Adrenal gland (tissue), 12 donors: ENCODE measurements around the gene PRELID1. TPM values are rescaled to one million over a fixed set of nuclear protein-coding genes. Genes with fewer than 3 reads are reported as not detected.

ENCODE experiments used
- DNase-seq, 7 donors: peaks; one replicate each; pipeline ENCODE4 v3.0.0-alpha.2; 2019 to 2020
- H3K27ac ChIP-seq, 5 donors: fragments of 200-600 bp; sonication (generic) in 4 of 5; 1 replicate in 3 of 5; 2 replicates in 2 of 5; pipeline versions ENCODE4 v1.5.1 to v1.8.0; 2016 to 2020; ENCODE audit warnings: mild to moderate bottlenecking in 1 of 5
- H3K27me3 ChIP-seq: fragments of 200-600 bp; 2 replicates; pipeline ENCODE4 v1.8.0; 2021
- H3K36me3 ChIP-seq, 2 donors: fragments of 200-600 bp; replicated peaks in 1 of 2; 1 replicate in 1 of 2; 2 replicates in 1 of 2; pipeline versions ENCODE4 v1.5.1 to v1.8.0; 2018 to 2022
- H3K4me1 ChIP-seq, 2 donors: fragments of 200-600 bp; replicated peaks in 1 of 2; 1 replicate in 1 of 2; 2 replicates in 1 of 2; pipeline versions ENCODE4 v1.5.1 to v1.8.0; 2018 to 2021
- H3K4me3 ChIP-seq, 4 donors: fragments of 200-600 bp; sonication (generic) in 3 of 4; one replicate each; pipeline ENCODE4 v1.5.1; 2016 to 2018
- H3K9me3 ChIP-seq, 3 donors: fragments of 200-600 bp; sonication (generic) in 1 of 3; replicated peaks in 1 of 3; 1 replicate in 2 of 3; 2 replicates in 1 of 3; pipeline versions ENCODE4 v1.5.1 to v1.8.0; 2016 to 2021
- POLR2A ChIP-seq, 2 donors: fragments of 450-650 bp; IDR thresholded peaks; one replicate each; pipeline ENCODE4 v1.6.1; 2017; ENCODE audit warnings: antibody characterized with exemption in 2 of 2, mild to moderate bottlenecking in 2 of 2, moderate library complexity in 1 of 2
- WGBS, 4 donors: extraction: QIAGEN DNeasy Blood & Tissue Kit in 2 of 4; methylation state at CpG; one replicate each; pipeline versions ENCODE4 v1.1.5 to v1.1.7; 2013 to 2017; 5-methylcytosine and 5-hydroxymethylcytosine counted together
- intact Hi-C, 2 donors: fragments of 100-400 bp; cut with DNase I; formaldehyde crosslinking; loops; one replicate each; pipeline versions ENCODE4 v1.14.1 to v1.15.0; 2022 to 2023
- polyA plus RNA-seq, 3 donors: library from polyadenylated mRNA; stranded (reverse); fragments of 200-250 nt in 2 of 3; fragments of 350-450 nt in 1 of 3; fragmentation: Illumina TruSeq in 1 of 3; extraction: RNeasy Lipid Tissue Mini Kit (QIAGEN cat#74804) in 1 of 3; gene quantifications; one replicate each; pipeline ENCODE4 v1.2.3, GENCODE V29; 2013 to 2014
- total RNA-seq, 9 donors: library from RNA; depleted of rRNA in 4 of 9; stranded (reverse); fragments of >200 nt in 4 of 9; fragments of 120-200 nt in 1 of 9; fragmentation: NEBNext Ultra II Directional in 1 of 9; extraction: Animal tissue kit (Norgen Biotek cat#: 25700) in 1 of 9; gene quantifications; one replicate each; pipeline versions ENCODE4 v1.1.0 to v1.2.4, GENCODE V29; 2013 to 2023
- TF ChIP-seq, protein P1 (sequence below), 6 experiments: fragments of 450-650 bp in 4 of 6; fragments of 200-600 bp in 2 of 6; sonication (generic) in 1 of 6; IDR thresholded peaks; 1 replicate in 5 of 6; 2 replicates in 1 of 6; pipeline versions ENCODE4 v1.5.1 to v1.8.0; 2016 to 2021; ENCODE audit warnings: antibody characterized with exemption in 6 of 6, mild to moderate bottlenecking in 2 of 6, moderate library complexity in 1 of 6
- donor health status: healthy with polysubstance abuse.
- donor health status: Bipolar disorder and iron deficiency.
- donor health status: DM: yes; HTN: yes; CAD: no.
- donor health status: DM: no; HTN: no; CAD: no.
- donor health status: DM: no; HTN: no; CAD: no.
- donor health status: DM: yes; HTN: yes; CAD: no.

Gene PRELID1
- total and polyA plus RNA-seq, 12 donors: 52.3 to 217 (median 122) TPM

DNA sequence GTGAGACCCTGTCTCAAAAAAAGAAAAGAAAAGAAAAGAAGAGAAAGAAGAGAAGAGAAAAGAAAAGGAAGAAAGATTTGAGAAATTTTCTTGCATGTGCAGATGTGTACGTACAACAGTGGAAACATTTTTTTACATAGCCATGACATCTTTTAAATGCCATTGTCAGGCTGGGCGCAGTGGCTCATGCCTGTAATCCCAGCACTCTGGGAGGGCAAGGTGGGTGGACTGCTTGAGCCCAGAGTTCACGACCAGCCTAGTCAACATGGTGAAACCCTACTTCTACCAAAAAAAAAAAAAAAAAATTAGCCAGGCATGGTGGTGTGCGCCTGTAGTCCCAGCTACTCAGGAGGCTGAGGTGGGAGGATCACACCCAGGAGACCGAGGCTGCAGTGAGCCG lies 41.3 kb downstream of the PRELID1 start:
- H3K27me3 ChIP-seq: no peaks in the 10 kb centered on the region
- no peak overlapping the region for H3K27ac ChIP-seq
- peaks cover 7 to 24% of the 10 kb centered on the region in 2 donors for H3K4me1 ChIP-seq
- no peaks in the 10 kb centered on the region for H3K9me3 ChIP-seq
- H3K36me3 ChIP-seq: peaks cover 0 to 19% of the 10 kb centered on the region in 2 donors
- intact Hi-C loops: no loop called here
- TF ChIP-seq, protein P1, sequence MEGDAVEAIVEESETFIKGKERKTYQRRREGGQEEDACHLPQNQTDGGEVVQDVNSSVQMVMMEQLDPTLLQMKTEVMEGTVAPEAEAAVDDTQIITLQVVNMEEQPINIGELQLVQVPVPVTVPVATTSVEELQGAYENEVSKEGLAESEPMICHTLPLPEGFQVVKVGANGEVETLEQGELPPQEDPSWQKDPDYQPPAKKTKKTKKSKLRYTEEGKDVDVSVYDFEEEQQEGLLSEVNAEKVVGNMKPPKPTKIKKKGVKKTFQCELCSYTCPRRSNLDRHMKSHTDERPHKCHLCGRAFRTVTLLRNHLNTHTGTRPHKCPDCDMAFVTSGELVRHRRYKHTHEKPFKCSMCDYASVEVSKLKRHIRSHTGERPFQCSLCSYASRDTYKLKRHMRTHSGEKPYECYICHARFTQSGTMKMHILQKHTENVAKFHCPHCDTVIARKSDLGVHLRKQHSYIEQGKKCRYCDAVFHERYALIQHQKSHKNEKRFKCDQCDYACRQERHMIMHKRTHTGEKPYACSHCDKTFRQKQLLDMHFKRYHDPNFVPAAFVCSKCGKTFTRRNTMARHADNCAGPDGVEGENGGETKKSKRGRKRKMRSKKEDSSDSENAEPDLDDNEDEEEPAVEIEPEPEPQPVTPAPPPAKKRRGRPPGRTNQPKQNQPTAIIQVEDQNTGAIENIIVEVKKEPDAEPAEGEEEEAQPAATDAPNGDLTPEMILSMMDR (IDR thresholded peaks at IDR 0.05): no peak
- no peak for TF ChIP-seq POLR2A (IDR thresholded peaks at IDR 0.05)
- DNase-seq: no peak
- 95 to 98% (median 96%) methylated on average over 6 of the region's 6 CpGs for WGBS, 4 donors
- no peak overlapping the region for H3K4me3 ChIP-seq

DNA sequence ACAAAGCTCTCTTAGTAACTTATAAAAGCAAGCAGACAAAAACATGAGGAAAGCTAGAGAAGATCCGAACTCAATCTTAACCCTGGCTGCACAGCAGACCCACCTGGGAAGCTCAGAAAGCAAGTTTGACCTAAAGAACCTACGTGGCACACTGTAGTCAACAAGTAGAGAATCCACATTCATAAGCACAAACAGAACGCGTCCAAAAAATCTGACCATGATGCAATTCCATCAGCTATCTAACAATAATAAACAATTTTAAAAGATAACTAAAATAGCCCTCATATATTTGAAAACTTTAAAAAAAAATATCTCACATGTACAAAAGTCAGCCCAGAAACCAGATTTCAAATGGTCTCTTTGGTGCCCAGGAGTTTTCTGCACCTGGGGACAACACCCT lies 43.2 kb downstream of the PRELID1 start:
- Histone ChIP-seq H3K4me3 (no peak overlapping the region), H3K4me1 (peaks cover 17 to 36% of the 10 kb centered on the region in 2 donors), H3K9me3 (no peaks in the 10 kb centered on the region), H3K27ac (no peak overlapping the region), H3K27me3 (no peaks in the 10 kb centered on the region), H3K36me3 (peaks cover 0 to 12% of the 10 kb centered on the region in 2 donors)
- intact Hi-C loops: no loop called here
- DNase-seq: no peak
- TF ChIP-seq, protein P1 (IDR thresholded peaks at IDR 0.05): no peak
- TF ChIP-seq POLR2A (IDR thresholded peaks at IDR 0.05): no peak
- WGBS, 4 donors: 66 to 83% (median 71%) methylated on average over 4 of the region's 4 CpGs

DNA sequence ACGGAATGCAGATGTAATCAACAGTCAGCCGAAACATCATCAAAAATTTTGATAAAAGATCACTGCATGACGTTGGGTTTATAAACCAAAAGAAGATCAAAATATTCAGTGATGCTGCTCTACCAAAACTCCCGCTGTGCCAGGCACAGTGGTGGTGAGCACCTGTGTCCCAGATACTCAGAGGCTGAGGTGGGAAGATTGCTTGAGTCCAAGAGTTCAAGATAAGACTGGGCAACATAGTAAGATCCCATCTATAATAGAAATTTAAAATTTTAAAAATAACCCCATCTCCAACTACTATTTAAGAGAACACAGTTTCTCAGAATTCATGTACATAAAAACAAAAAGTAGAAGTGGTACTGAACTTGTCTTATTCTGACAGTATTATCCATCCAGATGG lies 44.1 kb downstream of the PRELID1 start:
- H3K36me3 ChIP-seq: peaks cover 0 to 10% of the 10 kb centered on the region in 2 donors
- H3K4me3 ChIP-seq: no peak overlapping the region
- no peaks in the 10 kb centered on the region for H3K9me3 ChIP-seq
- no peak overlapping the region for H3K27ac ChIP-seq
- TF ChIP-seq, protein P1 (IDR thresholded peaks at IDR 0.05): no peak
- TF ChIP-seq POLR2A (IDR thresholded peaks at IDR 0.05): no peak
- intact Hi-C loops: no loop called here
- 84 to 97% (median 91%) methylated on average over 4 of the region's 4 CpGs for WGBS, 4 donors
- no peaks in the 10 kb centered on the region for H3K27me3 ChIP-seq
- DNase-seq: no peak
- H3K4me1 ChIP-seq: peaks cover 17 to 39% of the 10 kb centered on the region in 2 donors

DNA sequence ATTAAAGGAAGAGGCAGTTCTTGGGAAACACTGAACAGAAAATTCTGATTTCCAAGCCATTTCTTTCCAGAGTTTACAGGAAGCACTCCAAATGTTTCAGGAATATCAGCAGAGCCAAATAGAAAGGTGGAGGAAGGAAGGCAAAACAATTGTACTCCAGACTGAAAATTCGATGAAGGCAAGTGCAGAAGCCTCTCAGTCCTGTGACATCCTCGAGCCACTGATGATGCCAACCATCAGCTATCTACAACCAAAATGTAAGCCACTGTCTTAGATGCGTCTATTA lies 45.7 kb downstream of the PRELID1 start:
- 64 to 71% (median 69%) methylated on average over 3 of the region's 3 CpGs for WGBS, 4 donors
- no peak for DNase-seq
- intact Hi-C loops: no loop called here
- Histone ChIP-seq H3K9me3 (no peaks in the 10 kb centered on the region), H3K27ac (no peak overlapping the region), H3K4me3 (no peak overlapping the region), H3K36me3 (peaks cover 0 to 10% of the 10 kb centered on the region in 2 donors), H3K27me3 (no peaks in the 10 kb centered on the region), H3K4me1 (peaks cover 17 to 39% of the 10 kb centered on the region in 2 donors)
- TF ChIP-seq, protein P1 (IDR thresholded peaks at IDR 0.05): no peak
- TF ChIP-seq POLR2A (IDR thresholded peaks at IDR 0.05): no peak
